Thoracic aorta endothelial cell (primary cell): Measurements from ENCODE around the gene INSRR. TPM values are rescaled to one million over a fixed set of nuclear protein-coding genes. Genes with fewer than 3 reads are reported as not detected.

Experiments used
- total RNA-seq: library from RNA; depleted of rRNA; stranded (reverse); fragments of >200 nt; gene quantifications from 2 replicates; pipeline ENCODE4 v1.2.3, GENCODE V29; 2012

Gene INSRR
- not detected in 2 replicates for total RNA-seq

GRCh38 chr1:156858959-156859522, at the start of gene INSRR:
Gene INSRR, minus strand, starts transcription at chr1:156859117. Its CDS starts 496 bp downstream, at chr1:156858621.

GRCh38 chr1:156893048-156893953, 34.4 kb upstream of the INSRR start, which contains the start of gene PEAR1:
Gene PEAR1, plus strand, starts transcription at chr1:156893718. Its CDS starts 10,209 bp downstream, at chr1:156903927.

GRCh38 chr1:156860628-156861423, 1.9 kb upstream of the INSRR start, which contains the start of gene NTRK1:
Gene NTRK1, plus strand, starts transcription at chr1:156860865. Its CDS starts 70 bp downstream, at chr1:156860935.

GRCh38 chr1:156816561-156817328, 42.2 kb downstream of the INSRR start, which contains the start of gene SH2D2A:
Gene SH2D2A, minus strand, starts transcription at chr1:156816848. Its CDS starts 140 bp downstream, at chr1:156816708.

Other genes with a start within 250 kb of the INSRR start
- gene HAPLN2, start 239.7 kb downstream of the INSRR start, total RNA-seq, result not detected in 2 replicates
- gene BCAN, start 217.0 kb downstream of the INSRR start, total RNA-seq, result not detected in 2 replicates
- 240 and 287 TPM in 2 replicates for gene NES, start 181.7 kb downstream of the INSRR start, total RNA-seq
- gene CRABP2, start 153.5 kb downstream of the INSRR start, total RNA-seq, result 0.72 and 1.2 TPM in 2 replicates
- 10.0 and 13.0 TPM in 2 replicates for gene METTL25B, start 130.6 kb downstream of the INSRR start, total RNA-seq
- gene ISG20L2, start 130.4 kb downstream of the INSRR start, total RNA-seq, result 28.3 and 30.5 TPM in 2 replicates
- 42.4 and 46.3 TPM in 2 replicates for gene MRPL24, start 118.0 kb downstream of the INSRR start, total RNA-seq
- 227 and 275 TPM in 2 replicates for gene HDGF, start 107.4 kb downstream of the INSRR start, total RNA-seq
- gene PRCC, start 91.6 kb downstream of the INSRR start, total RNA-seq, result 29.5 and 31.9 TPM in 2 replicates
- gene SH2D2A, start 42.3 kb downstream of the INSRR start, total RNA-seq, result 0.27 and 0.65 TPM in 2 replicates
- gene NTRK1, start 1.7 kb upstream of the INSRR start, total RNA-seq, result not detected in 2 replicates
- 45.9 and 50.5 TPM in 2 replicates for gene PEAR1, start 34.6 kb upstream of the INSRR start, total RNA-seq
- gene LRRC71, start 61.5 kb upstream of the INSRR start, total RNA-seq, result 0.27 and 0.36 TPM in 2 replicates
- gene ARHGEF11, start 186.6 kb upstream of the INSRR start, total RNA-seq, result 24.1 and 28.4 TPM in 2 replicates
- not detected in 2 replicates for gene ETV3L, start 240.7 kb upstream of the INSRR start, total RNA-seq